Kidney (tissue), 14 donors: Measurements from ENCODE around the gene METTL23. TPM values are rescaled to one million over a fixed set of nuclear protein-coding genes. Genes with fewer than 3 reads are reported as not detected.
"Not testable (repeated sequence)": the region's sequence is repeated elsewhere in the genome, so short reads cannot be mapped to it uniquely, and the experiment has no call there.

ENCODE experiments used
- DNase-seq, 5 donors: peaks; one replicate each; pipeline ENCODE4 v3.0.0-alpha.2; 2013 to 2020
- FAIRE-seq: peaks from 2 replicates; lab custom pipeline; 2012; peaks lifted over from hg19 to GRCh38; lab: Jason Lieb, UNC
- H3K27ac ChIP-seq, 2 donors: one replicate each; pipeline ENCODE4 v1.7.0; 2013; ENCODE audit warnings: low read depth in 2 of 2, low read length in 2 of 2, inconsistent platforms in 1 of 2
- H3K27me3 ChIP-seq: one replicate; pipeline ENCODE4 v1.7.1; 2013; ENCODE audit warnings: low read length, inconsistent platforms; ENCODE audit not compliant: control insufficient read depth, insufficient read depth
- H3K36me3 ChIP-seq, 3 donors: one replicate each; pipeline versions ENCODE4 v1.7.0 to v1.7.1; 2013; ENCODE audit warnings: low read length in 3 of 3, control low read depth in 1 of 3, inconsistent platforms in 1 of 3; ENCODE audit not compliant: insufficient read depth in 3 of 3, control insufficient read depth in 2 of 3
- H3K4me1 ChIP-seq, 3 donors: one replicate each; pipeline versions ENCODE4 v1.7.0 to v1.7.1; 2013; ENCODE audit warnings: low read length in 3 of 3, inconsistent platforms in 1 of 3, low read depth in 1 of 3; ENCODE audit not compliant: control insufficient read depth in 2 of 3, insufficient read depth in 2 of 3
- H3K4me3 ChIP-seq, 3 donors: one replicate each; pipeline versions ENCODE4 v1.7.0 to v1.8.1; 2013; ENCODE audit warnings: low read length in 3 of 3, control low read depth in 1 of 3, inconsistent platforms in 1 of 3
- H3K9ac ChIP-seq, 3 donors: one replicate each; pipeline versions ENCODE4 v1.7.0 to v1.7.1; 2013; ENCODE audit warnings: low read length in 3 of 3, control low read depth in 1 of 3, inconsistent platforms in 1 of 3
- H3K9me3 ChIP-seq, 3 donors: one replicate each; pipeline versions ENCODE4 v1.7.0 to v1.7.1; 2013; ENCODE audit warnings: low read length in 3 of 3, control low read depth in 1 of 3, inconsistent platforms in 1 of 3; ENCODE audit not compliant: control insufficient read depth in 2 of 3, insufficient read depth in 1 of 3
- CTCF ChIP-seq: IDR thresholded peaks from 3 replicates; pipeline ENCODE4 v1.5.1; 2012; ENCODE audit warnings: mild to moderate bottlenecking, moderate library complexity, borderline replicate concordance; ENCODE audit not compliant: insufficient read depth; ENCODE audit errors: extremely low read depth
- intact Hi-C: fragments of 100-400 bp; cut with DNase I; formaldehyde crosslinking; loops from one replicate; pipeline ENCODE4 v1.11.1; 2022
- polyA plus RNA-seq: library from polyadenylated mRNA; stranded (reverse); fragments of 350-450 nt; fragmentation: Illumina TruSeq; extraction: RNeasy Lipid Tissue Mini Kit (QIAGEN cat#74804); gene quantifications from one replicate; pipeline ENCODE4 v1.2.3, GENCODE V29; 2014; ENCODE audit warnings: low read depth, low replicate concordance; ENCODE audit not compliant: insufficient read depth
- total RNA-seq: library from RNA; stranded (reverse); fragmentation: NEBNext Ultra II Directional; extraction: Animal tissue kit (Norgen Biotek cat#: 25700); gene quantifications from one replicate; pipeline ENCODE4 v1.2.1, GENCODE V29; 2021
- donor health status: control.
- donor health status: control.
- donor health status: control.
- donor health status: control.
- donor health status: control.
- donor health status: DM: yes; HTN: yes; CAD: no.
- donor health status: Normal renal cell carcinoma (clear cell type).

The METTL23 gene
- total and polyA plus RNA-seq, 2 donors from 2014 or later, result 38.2 to 53.0 TPM

GRCh38 chr17:76707985-76708807 is 18.4 kb upstream of the METTL23 start:
- TF ChIP-seq CTCF, result no peak
- FAIRE-seq (no peak), DNase-seq (peak in 3 of 5 donors; percentile 46 to 66 (median 51))
- Histone ChIP-seq H3K27ac (peak overlapping the region; percentile 23 to 64), H3K4me1 (peaks cover 2 to 15% (median 13%) of the 10 kb centered on the region in 3 donors), H3K36me3 (peaks cover 0 to 2% (median under 1%) of the 10 kb centered on the region in 3 donors), H3K27me3 (no peaks in the 10 kb centered on the region), H3K9ac (peak overlapping the region in 1 of 3 donors; percentile 48), H3K9me3 (no peaks in the 10 kb centered on the region), H3K4me3 (no peak overlapping the region)
- intact Hi-C loops, result no loop called here

- Histone ChIP-seq H3K9me3 (no peaks in the 10 kb centered on the region), H3K36me3 (peaks cover 0 to 10% (median 7%) of the 10 kb centered on the region in 3 donors), H3K4me3 (peak overlapping the region; percentile 28 to 59 (median 37)), H3K4me1 (peaks cover 2 to 15% (median 13%) of the 10 kb centered on the region in 3 donors), H3K27me3 (no peaks in the 10 kb centered on the region), H3K9ac (peak overlapping the region in 2 of 3 donors; percentile 48 to 73), H3K27ac (peak overlapping the region; percentile 65 to 90)
- peak; percentile 91 to 96 (median 94) for DNase-seq
- intact Hi-C loops, result no loop called here
- FAIRE-seq, result no peak
- no peak for TF ChIP-seq CTCF
Observed at GRCh38 chr17:76709077-76709950, 17.3 kb upstream of the METTL23 start.

GRCh38 chr17:76709951-76710862 is 16.4 kb upstream of the METTL23 start:
- H3K9me3 ChIP-seq, intact Hi-C loops, H3K27me3 ChIP-seq, FAIRE-seq: not testable (repeated sequence)
- peak overlapping the region in 2 of 3 donors; percentile 48 to 73 for H3K9ac ChIP-seq
- H3K4me3 ChIP-seq, result peak overlapping the region; percentile 28 to 59 (median 37)
- DNase-seq, result peak in 4 of 5 donors; percentile 52 to 87 (median 72)
- H3K4me1 ChIP-seq, result peaks cover 2 to 19% (median 14%) of the 10 kb centered on the region in 3 donors
- peaks cover 0 to 14% (median 9%) of the 10 kb centered on the region in 3 donors for H3K36me3 ChIP-seq
- peak overlapping the region; percentile 65 to 90 for H3K27ac ChIP-seq
